GM10248 (cell line): Measurements from ENCODE around the gene GAN.

Experiments
- CTCF ChIA-PET: fragments of 300-600 bp; sonication (Branson Sonifier 250); formaldehyde crosslinking; extraction: SDS; loops from one replicate; lab custom pipeline; 2021; ENCODE audit warnings: antibody characterized with exemption; lab: Yijun Ruan, JAX
- POLR2A ChIA-PET: fragments of 350-650 bp; sonication (Branson Sonifier 250); formaldehyde crosslinking; extraction: SDS; loops from one replicate; lab custom pipeline; 2020; ENCODE audit warnings: antibody characterized with exemption; lab: Yijun Ruan, JAX
- DNase-seq: peaks from one replicate; pipeline ENCODE4 v3.0.0; 2012; ENCODE audit errors: extremely low spot score
- CTCF ChIP-seq: IDR thresholded peaks from 2 replicates; pipeline ENCODE4 v1.5.1; 2012; ENCODE audit warnings: mild to moderate bottlenecking, low read depth; ENCODE audit errors: extremely low read depth, missing control alignments, control extremely low read depth

The GAN gene

DNA sequence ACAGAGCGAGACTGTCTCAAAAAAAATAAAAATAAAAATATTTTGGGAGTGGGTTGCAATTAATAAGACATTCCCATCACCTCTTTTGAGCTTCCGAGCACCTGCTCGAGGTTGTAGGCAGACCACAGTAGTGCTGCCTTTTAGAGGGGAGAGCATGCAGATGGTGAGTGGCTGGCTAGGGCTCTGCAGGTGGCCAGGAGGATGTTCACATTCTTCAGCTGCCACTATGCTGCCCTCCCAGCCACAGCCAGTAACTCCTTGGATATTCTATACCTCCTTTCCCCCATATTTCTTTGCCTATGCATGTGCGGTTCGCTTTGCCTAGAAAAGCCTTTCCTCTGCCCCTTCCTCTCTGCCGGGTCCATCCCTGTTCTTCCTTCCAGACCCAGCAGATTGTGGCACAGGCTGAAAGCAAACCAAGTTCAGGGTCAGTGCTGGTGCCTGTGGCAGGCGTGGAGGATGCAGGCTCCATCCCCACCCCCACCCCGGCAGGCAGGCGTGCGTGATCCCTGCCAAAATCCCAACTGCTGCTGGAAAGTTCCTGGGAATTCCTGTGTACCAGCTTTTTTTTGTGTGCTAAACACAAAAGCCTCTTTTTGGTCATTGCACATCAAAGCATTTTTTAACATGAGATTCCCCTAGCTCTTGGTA is 96.0 kb downstream of the GAN start:
- no peak for TF ChIP-seq CTCF
- CTCF ChIA-PET = interaction anchor here (1.1 to 1.3 kb wide), 2 partner anchors 14 to 297 kb away, joined by 3 to 4 read pairs; no protein-coding TSS in a partner anchor
- POLR2A ChIA-PET = interaction anchor here (0.7 kb wide), 1 partner anchor 297 kb away, joined by 4 read pairs; no protein-coding TSS in a partner anchor
- no peak for DNase-seq

DNA sequence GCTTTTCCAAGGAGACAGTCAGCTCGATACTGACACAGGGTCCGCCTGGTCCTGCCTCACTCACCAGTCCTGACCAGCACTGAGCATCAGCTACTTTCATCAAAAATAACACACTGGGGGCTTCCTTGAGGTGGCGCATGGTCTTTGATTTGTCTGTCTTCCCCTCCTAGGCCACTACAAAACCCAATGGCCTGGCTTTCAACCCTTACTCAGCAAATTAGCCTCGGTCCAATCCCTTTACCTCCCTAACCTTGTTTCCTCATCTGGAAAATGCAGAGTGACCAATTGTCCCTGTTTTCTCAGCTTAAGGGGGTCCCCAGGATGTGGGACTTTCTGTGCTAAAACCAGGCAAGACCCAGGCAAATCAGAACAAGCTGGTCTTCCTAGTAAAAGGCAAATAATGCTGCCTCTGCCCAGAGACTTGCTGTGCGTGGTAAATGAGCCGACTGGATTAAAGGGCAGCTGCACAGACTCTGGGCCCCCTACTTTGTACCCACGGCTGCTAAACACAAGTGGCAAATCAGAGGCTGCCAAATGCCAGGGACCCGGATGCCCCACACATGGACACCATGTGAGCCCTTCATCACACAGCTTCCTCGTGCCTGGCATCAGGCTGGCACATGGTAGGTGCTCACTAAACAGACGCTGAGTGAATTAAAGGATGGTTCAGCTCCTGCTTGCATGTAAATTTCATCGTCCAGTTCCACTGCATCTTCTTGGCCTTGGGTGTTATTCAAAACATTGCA is 98.7 kb downstream of the GAN start:
- ChIA-PET CTCF (interaction anchor here (0.8 to 2.1 kb wide), 4 partner anchors 9 to 15 kb away, joined by 3 to 8 read pairs (median 4); no protein-coding TSS in a partner anchor), POLR2A (no interaction called here)
- DNase-seq = no peak
- no peak for TF ChIP-seq CTCF

GRCh38 chr16:81415751-81416150 is 101.0 kb downstream of the GAN start:
- no peak for TF ChIP-seq CTCF
- POLR2A ChIA-PET = no interaction called here
- DNase-seq = no peak
- CTCF ChIA-PET = no interaction called here

DNA sequence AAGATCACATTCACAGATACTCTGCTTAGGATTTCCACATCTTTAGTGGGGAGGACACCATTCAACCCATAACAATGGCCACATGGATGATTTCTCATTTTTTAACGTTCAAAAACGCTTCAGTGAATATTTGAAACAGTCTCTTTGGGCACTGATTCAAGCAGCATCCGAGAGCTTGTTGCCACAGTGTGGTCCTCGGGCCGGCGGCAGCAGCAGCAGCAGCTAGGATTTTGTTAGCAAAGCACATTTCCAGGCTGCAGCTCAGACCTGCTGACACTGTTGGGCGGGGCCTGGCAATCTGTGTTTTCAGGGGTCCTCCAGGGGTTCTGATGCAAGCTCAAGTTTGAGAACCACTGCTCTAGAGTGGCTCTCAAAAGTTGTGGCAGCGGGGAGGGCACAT is 102.0 kb downstream of the GAN start:
- TF ChIP-seq CTCF = no peak
- no peak for DNase-seq
- ChIA-PET CTCF (interaction anchor here (0.8 to 1.3 kb wide), 4 partner anchors 12 to 313 kb away, joined by 3 to 4 read pairs (median 3); no protein-coding TSS in a partner anchor), POLR2A (no interaction called here)

DNA sequence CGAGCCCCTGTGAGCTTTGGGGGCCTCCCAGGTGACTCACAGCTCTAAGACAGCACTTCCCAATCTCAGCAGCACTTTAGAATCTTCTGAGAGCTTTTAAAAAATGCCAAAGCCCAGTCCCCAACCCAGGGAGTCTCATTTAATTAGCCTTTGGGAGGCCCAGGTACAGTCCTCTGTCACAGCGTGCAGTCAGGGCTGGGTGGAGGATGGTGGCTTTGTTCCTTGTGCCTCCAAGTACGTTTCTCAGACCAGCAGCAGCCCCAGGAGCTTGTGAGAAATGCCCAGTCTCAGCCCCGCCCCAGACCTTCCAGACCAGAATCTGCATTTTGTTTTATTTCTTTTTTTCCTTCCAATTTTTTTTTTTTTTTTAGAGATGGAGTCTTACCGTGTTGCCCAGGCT is 102.4 kb downstream of the GAN start:
- no peak for TF ChIP-seq CTCF
- ChIA-PET CTCF (interaction anchor here (0.8 to 1.6 kb wide), 5 partner anchors 11 to 312 kb away, joined by 3 to 4 read pairs (median 3); no protein-coding TSS in a partner anchor), POLR2A (no interaction called here)
- DNase-seq = no peak

DNA sequence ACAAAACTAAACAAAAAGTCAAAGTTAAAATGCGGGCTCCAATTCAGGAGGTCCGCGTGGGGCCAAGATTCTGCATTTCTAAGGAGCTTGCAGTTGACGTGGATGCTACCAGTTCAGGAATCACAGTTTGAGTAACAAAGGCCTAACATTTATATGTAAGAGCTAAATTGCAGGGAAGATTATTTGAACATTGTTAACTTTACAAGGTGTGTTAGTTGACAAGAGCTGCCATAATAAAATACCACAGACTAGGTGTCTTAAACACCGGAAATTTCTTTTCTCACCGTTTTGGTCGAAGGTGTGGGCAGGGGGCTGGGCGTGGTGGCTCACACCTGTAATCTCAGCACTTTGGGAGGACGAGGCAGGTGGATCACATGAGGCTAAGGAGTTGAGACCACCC is 105.0 kb downstream of the GAN start:
- TF ChIP-seq CTCF = no peak
- ChIA-PET POLR2A (no interaction called here), CTCF (interaction anchor here (1.8 to 2.2 kb wide), 2 partner anchors 9 to 16 kb away, joined by 5 to 12 read pairs; no protein-coding TSS in a partner anchor)
- no peak for DNase-seq
